Effector CD8-positive, alpha-beta T cell (primary cell): Measurements from ENCODE around the gene SLC39A13.

ENCODE experiments used
- DNase-seq: peaks from one replicate; lab custom pipeline; 2025; lab: John Stamatoyannopoulos, UW

The SLC39A13 gene

DNA sequence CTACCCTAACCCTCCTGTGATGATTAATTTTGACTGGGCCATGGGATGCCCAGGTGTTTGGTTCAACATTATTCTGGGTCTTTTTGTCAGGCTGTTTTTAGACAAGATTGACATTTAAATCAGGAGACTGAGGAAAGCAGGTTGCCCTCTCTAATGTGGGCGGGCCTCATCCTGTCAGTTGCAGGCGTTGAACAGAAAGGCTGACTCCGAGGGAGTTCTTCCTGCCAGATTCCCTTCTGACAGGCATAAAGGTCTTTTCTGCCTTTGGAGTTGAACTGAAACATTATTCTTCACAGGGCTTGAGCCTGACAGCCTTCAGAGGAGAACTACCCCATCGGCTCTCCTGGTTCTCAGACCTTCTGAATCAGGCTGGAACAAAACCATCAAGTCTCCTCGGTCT, 22.1 kb downstream of the SLC39A13 start:
- no peak for DNase-seq

DNA sequence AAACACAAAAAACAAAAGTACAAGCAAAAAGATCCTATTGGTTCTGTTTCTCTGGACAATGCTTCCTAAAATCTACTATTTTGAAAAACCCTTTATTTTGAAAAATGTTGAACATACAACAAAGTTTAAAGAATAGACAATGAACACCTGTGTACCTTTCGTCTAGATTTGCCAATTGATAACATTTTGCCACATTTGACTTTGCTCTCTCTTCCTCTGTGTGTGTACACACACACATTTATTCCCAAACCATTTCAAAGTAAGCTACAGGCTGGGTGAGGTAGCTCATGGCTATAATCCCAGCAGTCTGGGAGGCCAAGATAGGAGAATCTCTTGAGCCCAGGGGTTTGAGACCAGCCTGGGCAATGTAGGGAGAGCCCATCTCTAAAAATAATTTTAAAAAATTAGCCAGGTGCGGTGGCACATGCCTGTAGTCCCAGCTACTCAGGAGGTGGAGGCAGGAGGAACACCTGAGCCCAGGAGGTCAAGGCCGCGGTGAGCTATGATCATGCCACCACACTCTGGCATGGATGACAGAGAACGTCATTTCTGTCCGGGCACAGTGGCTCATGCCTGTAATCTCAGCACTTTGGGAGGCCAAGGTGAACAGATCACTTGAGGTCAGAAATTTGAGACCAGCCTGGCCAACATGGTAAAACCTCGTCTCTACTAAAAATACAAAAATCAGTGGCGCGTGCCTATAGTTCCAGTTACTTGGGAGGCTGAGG, 23.1 kb downstream of the SLC39A13 start:
- DNase-seq, result no peak

GRCh38 chr11:47433157-47433556, 24.8 kb downstream of the SLC39A13 start:
- DNase-seq, result no peak

DNA sequence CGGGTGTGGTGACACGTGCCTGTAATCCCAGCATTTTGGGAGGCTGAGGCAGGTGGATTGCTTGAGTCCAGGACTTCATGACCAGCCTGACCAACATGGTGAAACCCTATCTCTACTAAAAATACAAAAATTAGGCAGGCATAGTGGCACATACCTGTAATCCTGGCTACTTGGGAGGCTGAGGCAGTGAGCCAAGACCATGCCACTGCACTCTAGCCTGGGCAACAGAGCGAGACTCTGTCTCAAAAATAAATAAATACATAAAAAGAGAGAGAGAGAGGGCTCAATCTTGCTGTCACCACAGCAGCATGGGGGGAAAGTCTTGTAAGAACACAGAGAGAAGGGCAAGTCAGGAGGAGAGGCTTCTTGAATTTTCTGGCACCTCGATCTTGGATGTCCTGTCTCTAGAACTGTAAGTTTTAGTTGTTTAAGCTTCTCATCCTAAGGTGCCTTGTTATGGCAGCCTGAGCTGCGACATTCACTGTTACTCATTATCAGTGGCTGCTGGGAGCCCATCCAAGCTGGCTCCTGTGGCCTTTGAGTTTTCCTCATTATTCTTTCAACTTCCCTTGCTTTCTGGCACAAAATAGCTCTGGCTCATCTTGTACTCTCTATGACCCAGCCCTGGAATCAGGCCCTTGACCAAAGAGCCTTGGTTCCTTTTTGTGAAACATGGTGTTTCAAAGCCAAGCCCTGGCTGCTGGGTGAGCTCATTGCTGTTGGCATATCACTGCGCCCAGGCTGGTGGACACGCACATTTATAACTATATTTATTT, 25.8 kb downstream of the SLC39A13 start:
- DNase-seq, result no peak

DNA sequence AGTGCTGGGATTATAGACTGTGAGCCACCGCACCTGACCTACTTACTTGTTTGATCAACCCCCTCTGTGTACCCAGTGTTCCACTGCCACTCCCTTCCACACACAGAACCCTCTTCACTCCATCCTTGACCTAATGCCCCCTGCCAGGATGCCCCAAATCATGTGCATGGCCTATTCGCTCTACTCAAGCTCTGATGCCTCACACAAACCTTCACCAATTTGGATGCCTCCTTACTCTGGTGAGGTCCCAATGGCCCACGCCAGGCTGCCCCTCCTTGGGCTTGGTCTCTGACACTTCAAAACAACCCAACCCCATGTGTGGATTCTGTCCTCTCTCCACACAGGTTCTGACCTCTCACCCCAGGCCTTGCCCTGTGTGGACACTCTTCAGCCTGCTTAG, 27.3 kb downstream of the SLC39A13 start:
- DNase-seq, result no peak

DNA sequence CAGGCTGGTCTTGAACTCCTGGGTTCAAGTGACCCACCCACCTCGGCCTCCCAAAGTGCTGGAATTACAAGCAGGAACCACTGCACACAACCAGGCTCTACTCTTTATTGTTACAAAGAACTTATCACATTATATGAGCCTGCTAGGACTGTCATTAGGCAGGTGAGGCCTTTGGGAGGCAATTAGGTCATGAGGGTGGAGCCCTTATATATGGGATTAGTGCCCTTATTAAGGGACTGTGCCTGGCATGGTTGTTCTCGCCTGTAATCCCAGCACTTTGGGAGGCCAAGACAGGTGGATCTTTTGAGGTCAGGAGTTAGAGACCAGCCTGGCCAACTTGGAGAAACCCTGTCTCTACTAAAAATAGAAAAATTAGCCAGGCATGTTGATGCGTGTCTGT, 28.3 kb downstream of the SLC39A13 start:
- no peak for DNase-seq

DNA sequence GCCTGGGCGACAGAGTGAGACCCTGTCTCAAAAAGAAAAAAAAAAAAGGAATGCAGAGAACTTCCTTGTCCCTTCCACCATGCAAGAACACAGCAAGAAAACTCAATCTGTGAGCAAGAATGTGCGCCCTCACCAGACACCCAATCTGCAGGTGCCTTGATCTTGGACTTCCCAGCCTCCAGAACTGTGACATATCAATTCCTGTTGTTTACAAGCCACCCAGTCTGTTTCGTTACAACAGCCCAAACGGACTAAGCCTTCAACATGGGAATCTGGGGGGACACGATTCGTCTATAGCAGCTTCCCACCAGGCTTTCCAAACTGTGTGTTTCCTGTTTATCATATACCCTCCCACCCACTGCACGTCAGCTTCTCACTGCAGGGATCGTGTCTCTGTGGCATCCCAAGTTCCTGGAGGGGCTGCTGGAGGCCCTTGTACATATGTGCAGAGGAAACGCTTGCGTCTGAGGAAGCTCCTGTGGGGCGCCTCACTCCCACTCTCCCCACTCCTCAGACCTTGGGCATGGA, 28.9 kb downstream of the SLC39A13 start:
- DNase-seq, result no peak

DNA sequence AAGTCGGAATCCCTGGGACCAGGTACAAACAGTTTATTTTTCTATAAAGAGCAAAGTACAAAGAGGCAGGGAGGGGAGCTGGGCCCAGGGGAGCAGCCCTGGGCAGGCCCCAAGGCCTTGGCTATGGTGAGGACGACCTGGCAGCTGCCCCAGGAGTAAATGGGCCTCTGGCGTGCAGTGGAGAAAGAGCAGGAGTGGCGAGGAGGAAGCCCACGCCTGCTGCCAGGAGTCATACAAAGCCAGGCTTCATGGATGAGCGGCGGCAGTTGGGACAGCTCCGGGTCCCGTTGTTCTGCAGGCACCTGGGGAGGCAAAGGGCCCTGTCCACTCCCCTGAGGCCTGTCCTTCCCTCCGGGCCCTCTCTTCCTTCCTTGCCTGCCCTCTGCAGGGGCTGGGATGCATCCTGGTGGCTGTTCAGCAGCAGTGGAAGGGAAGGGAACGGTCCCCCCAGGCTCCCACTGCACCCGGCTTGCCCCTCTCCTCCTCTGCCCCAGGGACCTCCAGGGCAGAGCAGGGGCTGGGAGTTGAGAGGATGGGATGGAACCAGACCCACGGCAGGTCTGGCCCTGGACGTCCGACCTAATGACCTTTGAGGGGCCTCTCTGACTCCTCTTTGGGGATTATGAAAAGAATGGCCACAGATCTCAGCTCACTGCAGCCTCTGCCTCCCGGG, 29.5 kb downstream of the SLC39A13 start:
- no peak for DNase-seq

DNA sequence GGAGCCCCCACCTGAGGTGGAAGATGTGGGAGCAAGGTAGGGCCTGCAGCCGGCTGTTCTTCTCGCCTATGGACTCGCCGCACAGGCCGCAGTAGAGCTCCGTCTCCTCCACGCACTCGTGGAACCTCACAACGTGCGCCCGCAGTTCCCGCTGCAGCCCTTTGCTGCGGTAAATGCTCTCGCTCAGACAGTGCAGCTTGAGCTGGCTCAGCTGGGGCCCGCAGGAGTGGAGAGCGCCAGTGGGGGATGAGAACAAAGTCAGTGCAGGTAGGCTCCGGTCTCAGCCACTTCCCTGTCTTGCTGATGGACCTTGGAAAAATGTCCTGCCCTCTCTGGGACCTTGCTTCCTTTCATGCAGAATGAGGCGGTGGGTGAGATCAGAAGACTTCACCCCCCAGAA, 30.3 kb downstream of the SLC39A13 start:
- DNase-seq, result no peak

DNA sequence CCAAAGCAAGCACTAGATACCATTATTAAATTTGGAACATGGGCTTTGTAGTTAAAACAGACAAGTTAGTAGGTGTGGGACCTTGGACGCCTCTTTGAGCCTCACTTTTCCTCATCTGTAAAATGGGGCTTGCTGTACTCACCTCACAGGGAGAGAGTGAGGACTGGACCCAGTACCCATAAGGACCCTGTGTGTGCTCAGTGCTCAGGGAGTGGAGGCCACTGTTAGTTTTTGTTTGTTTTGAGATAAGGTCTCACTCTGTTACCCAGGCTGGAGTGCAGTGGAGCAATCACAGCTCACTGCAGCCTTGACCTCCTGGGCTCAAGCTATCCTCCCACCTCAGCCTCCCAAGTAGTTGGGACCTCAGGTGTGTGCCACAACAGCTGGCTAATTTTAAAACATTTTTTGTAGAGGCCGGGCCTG, 31.7 kb downstream of the SLC39A13 start:
- no peak for DNase-seq

GRCh38 chr11:47441421-47441820, 33.0 kb downstream of the SLC39A13 start:
- DNase-seq, result no peak

- DNase-seq, result no peak
Observed at GRCh38 chr11:47442514-47442913, 34.1 kb downstream of the SLC39A13 start.

GRCh38 chr11:47443028-47443700, 34.8 kb downstream of the SLC39A13 start:
- DNase-seq, result no peak

GRCh38 chr11:47443817-47444216, 35.4 kb downstream of the SLC39A13 start:
- no peak for DNase-seq

DNA sequence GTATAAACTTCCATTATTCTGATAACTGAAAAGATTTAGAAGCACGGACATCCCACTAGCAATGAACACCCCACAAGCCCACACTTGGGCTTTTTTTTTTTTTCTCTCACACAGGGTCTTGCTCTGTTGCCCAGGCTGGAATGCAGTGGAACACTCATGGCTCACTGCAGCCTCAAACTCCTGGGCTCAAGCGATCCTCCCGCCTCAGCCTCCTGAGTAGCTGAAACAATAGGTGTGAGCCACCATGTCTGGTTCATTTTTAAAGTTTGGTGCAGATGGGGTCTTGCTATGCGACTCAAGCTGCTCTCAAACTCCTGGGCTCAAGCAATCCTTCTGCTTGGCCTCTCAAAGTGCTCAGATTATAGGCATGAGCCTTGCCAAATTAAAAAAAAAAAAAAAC, 37.5 kb downstream of the SLC39A13 start:
- DNase-seq, result no peak

DNA sequence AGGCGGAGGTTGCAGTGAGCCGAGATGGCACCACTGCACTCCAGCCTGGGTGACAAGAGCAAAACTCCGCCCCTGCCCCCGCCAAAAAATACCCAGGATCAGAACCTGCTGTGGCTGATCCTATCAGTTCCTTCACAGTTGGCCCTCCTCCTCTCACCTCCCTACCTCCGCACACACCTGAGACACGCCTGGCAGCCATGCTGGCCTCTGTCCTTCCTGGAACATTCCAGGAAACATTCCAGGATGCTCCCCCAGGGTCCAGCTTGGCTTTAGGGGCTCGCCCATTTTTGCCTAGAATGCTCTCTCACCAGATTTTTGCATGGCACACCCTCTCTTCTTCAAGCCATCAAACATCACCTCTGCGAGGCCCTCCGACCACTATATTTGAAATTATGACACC, 38.4 kb downstream of the SLC39A13 start:
- DNase-seq, result no peak

DNA sequence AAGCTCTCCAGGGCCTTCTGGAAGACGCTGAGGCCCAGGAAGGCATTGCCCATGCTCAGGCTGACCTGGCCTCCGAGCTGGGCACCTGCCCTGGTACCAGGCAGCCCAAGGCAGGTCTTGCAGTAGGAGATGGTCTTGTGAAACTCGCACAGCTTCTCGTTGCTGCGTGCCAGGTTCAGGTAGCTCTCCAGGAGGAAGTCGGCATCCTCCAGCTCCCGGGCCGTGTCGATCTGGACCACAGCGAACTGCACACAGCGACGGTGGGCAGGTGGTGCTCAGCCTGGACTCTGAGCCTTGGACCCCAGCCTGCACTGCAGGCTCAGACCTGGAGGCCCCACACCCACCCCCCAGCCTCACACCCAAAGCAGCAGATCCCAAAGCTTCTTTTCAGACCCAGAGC, 39.5 kb downstream of the SLC39A13 start:
- DNase-seq, result no peak

DNA sequence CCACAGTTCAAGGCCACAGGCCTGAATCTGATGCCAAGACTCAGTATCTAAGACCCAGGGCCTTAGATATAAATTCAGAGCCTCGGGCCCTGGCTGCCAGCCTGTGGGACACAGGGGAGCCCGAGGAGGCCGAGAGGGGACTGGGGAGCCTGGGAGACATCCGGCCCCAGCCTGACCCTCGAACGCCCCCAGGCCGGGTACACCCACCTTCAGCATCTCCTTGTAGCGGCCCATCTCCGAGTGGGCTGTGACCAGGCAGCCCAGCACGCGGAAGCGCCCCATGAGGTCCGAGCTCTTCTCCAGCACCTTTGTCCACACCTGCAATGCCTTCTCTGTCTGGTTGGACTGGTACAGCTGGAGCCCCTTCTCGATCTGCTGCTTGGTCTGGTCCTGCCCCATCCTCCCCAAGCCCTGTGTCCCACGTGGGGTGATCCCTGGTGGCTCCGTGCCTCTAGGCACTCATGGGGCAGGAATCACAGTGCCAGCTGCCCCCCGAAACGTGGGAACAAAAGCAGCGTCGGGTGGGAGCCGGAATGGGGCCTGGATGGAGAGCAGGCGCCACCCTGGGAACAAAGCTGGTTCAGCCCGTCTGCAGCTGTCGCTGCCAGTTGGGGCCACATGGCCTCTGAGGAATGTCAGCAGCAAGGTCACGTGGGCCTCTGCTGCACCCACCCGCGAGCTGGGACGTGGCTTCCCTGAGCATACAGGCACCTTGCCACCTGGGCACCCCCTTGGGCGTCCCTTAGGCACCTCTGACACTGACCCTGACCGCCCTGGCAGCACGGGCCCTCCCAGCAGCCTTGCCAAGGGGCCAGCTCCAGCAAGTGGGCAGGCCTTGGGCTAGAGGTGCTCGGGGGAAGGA, 40.4 kb downstream of the SLC39A13 start, which contains the start of gene RAPSN:
Gene RAPSN, minus strand, starts transcription at position 571 of the 862 bp plus-strand sequence. Its CDS starts 172 bp downstream, at position 399.
- DNase-seq, result no peak

DNA sequence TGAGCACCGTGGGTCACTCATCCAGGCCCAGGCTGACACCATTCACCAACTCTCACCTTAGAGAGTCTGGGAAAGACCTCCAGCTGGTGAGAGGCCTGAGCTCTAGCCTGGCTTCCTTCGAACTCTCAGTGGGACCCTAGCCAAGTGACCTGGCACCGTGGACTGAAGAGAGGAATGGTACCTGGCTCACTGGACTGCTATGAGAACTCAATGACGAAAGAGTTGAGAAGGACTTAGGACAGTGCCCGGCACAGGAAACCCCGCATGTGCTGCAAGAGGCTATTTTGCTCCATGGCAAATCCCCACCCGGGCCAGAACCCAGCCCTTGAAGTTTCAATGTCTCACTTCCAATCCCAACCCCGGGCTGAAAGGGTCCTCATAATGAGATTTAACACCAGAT, 41.2 kb downstream of the SLC39A13 start:
- DNase-seq, result no peak

DNA sequence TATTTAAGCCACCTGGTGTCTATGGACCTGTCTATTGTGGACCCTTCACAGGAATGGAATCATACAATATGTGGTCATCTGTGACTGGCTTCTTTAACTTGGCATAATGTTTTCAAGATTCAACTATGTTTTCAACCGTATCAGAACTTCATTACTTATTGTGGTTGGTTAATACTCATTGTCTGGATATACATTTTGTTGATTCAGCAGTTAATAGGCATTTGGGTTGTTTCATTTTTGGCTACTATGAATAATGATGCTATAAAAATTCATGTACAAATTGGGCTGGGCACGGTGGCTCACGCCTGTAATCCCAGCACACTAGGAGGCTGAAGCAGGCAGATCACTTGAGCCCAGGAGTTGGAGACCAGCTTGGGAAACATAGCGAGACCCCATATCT, 43.0 kb downstream of the SLC39A13 start:
- DNase-seq, result no peak

DNA sequence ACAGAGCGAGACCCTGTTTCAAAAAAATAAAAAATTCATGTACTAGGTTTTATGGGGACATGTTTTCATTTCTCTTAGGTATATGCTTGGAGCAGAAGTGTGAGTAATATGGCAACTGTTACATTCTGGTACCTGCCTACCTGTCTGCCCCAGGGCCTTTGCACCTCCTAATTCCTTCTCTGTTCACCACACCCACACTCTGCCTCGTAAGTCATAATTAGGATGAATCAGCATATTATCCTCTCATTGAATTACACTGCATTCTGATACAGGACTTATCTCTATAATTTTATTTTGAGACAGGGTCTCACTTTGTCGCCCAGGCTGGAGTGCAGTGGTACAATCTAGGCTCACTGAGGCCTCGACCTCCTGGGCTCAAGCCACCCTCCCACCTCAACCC, 43.6 kb downstream of the SLC39A13 start:
- DNase-seq, result no peak
